AG10803 (cell line): Measurements from ENCODE around the gene TENM3.

Source experiments
- DNase-seq: peaks from one replicate; pipeline ENCODE4 v3.0.0; 2010; ENCODE audit warnings: low read depth
- H3K4me3 ChIP-seq: 2 replicates; pipeline ENCODE4 v1.5.1; 2011; ENCODE audit warnings: mild to moderate bottlenecking, low read length, control low read depth
- TF ChIP-seq, protein P1 (sequence below): conservative IDR thresholded peaks from 2 replicates; pipeline ENCODE4 v1.5.1; 2011; ENCODE audit warnings: mild to moderate bottlenecking, low read length, control low read depth, inconsistent platforms

TENM3 gene

DNA sequence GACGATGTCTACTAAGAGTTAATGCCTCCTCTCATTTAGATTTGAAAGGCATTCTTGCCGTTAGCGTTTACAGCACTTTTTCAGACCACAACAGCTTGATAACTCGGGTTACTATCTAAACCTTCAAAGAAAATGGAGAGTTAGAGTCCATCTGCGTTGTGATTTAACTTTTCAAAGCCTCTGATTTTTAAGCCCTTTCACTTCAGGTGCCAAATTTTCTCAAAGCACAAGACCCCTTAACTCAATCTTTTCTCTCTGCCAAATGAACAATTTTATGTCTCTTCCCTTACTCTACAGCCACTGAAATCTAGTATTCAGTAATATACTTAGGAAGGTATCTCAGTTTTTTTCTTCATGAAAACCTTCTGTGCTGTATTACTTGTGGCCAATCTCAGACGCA is 310.5 kb downstream of the TENM3 start:
- TF ChIP-seq, protein P1, sequence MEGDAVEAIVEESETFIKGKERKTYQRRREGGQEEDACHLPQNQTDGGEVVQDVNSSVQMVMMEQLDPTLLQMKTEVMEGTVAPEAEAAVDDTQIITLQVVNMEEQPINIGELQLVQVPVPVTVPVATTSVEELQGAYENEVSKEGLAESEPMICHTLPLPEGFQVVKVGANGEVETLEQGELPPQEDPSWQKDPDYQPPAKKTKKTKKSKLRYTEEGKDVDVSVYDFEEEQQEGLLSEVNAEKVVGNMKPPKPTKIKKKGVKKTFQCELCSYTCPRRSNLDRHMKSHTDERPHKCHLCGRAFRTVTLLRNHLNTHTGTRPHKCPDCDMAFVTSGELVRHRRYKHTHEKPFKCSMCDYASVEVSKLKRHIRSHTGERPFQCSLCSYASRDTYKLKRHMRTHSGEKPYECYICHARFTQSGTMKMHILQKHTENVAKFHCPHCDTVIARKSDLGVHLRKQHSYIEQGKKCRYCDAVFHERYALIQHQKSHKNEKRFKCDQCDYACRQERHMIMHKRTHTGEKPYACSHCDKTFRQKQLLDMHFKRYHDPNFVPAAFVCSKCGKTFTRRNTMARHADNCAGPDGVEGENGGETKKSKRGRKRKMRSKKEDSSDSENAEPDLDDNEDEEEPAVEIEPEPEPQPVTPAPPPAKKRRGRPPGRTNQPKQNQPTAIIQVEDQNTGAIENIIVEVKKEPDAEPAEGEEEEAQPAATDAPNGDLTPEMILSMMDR, result no peak

DNA sequence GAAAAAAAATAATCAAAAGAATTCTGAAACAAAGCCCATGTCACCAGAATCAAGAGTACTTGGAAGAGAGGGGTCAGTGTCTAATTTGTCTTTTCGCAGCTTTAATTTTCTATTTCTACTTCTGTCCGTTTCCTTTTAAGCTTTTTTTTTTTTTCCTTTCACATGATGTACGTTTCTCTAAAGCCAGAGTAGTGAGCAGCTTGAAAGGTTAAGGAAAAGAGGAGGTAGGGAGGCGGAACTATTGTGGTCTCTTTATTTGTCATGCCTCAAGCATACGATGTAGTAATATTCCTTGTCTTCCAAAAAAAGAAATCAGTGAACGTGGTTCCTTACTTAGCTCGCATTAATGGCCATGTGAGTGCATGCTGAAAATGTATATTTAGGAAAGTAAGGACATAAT is 311.5 kb downstream of the TENM3 start:
- H3K4me3 ChIP-seq, result no peak overlapping the region
- peak; percentile 23 for DNase-seq
- TF ChIP-seq, protein P1, result no peak

More for the DNA sequence above, 310.5 kb downstream of the TENM3 start:
- 0 out of 2 replicates have a peak overlapping the region, but pooled peaks have one; percentile 7 for H3K4me3 ChIP-seq
- DNase-seq, result no peak

DNA sequence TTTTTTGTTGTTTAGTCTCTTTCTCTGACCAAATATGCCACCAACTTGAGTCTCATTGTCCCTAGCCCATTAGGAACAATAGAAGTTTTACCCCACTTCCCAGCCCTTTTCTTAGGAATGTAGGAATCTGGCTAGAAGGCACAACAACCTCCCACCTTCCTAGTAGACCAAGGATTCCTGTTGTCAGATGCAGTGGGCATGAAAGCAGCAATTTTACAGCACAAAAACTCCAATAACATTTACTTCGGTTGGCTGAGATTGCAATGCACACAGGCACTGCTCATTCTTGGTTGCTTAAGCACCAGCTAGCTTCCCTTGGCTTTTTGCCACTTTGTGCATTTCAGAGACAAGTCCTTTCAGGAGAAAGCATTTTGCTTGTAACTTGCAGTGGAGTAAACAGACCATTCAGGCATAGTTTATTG is 312.8 kb downstream of the TENM3 start:
- no peak overlapping the region for H3K4me3 ChIP-seq
- TF ChIP-seq, protein P1, result no peak
- DNase-seq, result peak; percentile 92

DNA sequence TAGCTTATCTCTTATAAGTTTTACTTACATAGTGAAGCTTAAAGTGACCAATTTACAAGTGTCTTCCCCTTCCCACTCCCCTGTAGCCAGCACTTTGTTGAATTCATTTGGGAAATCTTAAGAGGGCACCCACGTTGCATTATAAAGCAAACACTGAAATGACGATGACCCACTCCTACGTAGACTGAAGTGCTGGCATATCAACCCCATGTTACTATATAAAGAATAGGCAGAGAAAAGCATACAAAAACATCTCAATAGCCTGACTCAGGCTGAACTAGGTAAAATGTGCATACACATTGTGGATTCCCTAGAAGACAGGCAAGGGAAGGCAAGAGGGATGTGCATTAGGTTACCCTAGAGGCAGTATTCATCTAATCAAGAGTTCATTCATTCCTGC is 313.4 kb downstream of the TENM3 start:
- TF ChIP-seq, protein P1, result no peak
- H3K4me3 ChIP-seq, result no peak overlapping the region
- DNase-seq, result no peak

DNA sequence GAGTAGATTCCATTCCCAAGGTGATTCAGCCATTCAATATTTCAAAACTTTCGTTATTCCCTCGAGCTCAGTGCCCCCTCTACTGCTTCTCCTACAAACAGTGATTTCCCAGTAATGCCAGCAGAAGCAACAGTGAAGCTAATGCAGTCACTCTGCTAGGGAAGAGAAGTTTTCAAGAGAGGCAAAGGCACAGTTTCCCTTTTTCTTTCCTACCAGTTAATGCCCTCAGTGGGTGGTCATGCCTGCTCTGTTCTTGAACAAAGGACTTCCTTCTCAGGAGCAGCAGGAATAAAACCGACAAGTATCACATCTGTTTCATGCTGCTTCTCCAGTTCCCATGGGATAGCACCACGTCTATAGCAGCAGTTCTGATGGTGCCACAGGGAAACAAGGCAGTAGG is 317.2 kb downstream of the TENM3 start:
- TF ChIP-seq, protein P1, result peak; percentile 27; the same call in 1 of the 2 replicates
- H3K4me3 ChIP-seq, result no peak overlapping the region
- DNase-seq, result peak; percentile 37

DNA sequence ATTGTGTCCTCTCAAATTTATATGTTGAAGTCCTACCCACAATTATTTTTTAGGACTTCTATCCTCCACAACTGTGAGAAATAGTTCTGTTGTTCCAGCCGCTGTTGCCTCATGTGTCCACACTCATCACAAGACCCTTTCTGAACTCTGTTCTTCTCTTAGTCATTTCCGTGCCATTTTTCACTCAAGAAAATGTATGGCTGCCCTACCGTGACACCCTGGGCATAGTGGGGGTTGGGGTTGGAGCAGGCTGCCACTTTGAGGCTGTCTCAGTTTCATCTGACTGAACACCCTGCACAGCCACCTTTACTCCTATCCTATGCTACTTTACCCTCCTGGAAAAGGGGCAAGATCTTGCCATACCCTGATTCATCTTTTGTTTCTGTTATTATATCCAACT is 319.1 kb downstream of the TENM3 start:
- no peak for DNase-seq
- TF ChIP-seq, protein P1, result no peak
- no peak overlapping the region for H3K4me3 ChIP-seq

DNA sequence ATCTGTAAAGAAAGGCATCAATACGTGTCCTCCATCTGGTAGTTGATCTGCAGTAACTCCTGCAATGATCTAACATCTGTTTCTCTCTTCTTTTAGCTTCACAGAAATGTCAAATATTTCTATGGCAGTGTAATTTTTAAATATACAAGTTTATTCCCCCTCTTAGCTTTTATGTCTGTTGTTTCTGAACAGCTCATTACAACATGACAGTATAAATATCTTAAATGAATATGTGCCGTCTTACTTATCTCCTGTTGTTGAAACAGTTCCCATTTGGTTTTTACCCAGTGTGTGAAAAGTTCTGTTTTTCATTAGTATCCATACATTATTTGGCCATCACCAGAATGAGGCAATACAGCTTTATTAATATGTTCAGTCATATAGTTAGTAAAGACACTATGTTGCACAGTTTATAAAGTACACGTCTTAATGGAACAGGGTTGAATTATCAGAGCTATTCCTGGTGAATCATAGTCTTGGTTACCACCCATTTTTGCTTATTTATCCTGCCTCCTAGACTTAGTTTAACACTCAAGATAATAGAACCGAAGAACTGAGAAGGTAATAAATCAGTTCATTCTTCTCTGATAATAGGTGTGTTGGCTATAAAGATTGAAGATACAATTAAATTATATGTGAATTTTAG is 321.6 kb downstream of the TENM3 start:
- no peak for DNase-seq
- H3K4me3 ChIP-seq, result no peak overlapping the region
- TF ChIP-seq, protein P1, result no peak
